AG20443 (cell line): Measurements from ENCODE around the gene KLRC3.
A peak's percentile ranks its signal among the peaks of the same experiment; 100 is the strongest.
"Not testable (repeated sequence)": the region's sequence is repeated elsewhere in the genome, so short reads cannot be mapped to it uniquely, and the experiment has no call there.

Experiments used
- DNase-seq: peaks from one replicate; pipeline ENCODE4 v3.0.0; 2012; ENCODE audit warnings: low spot score, mixed read lengths

Gene KLRC3

DNA sequence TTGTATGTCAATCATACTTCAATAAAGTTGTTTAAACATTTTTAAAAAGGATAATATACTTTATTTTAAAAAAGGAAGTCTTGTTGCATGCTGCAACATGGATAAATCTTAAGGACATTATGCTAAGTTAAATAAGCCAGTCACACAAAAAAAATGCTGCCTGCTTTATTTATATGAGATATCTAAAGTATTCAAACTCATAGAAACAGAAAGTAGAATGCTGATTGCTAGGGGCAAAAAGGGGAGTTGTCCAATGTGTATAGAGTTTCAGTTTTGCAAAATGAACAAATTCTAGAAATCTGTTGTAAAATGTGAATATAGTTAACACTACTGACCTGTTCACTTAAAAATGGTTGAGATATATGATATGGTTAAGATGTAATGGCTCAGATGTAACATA, 19.6 kb downstream of the KLRC3 start:
- no peak for DNase-seq

DNA sequence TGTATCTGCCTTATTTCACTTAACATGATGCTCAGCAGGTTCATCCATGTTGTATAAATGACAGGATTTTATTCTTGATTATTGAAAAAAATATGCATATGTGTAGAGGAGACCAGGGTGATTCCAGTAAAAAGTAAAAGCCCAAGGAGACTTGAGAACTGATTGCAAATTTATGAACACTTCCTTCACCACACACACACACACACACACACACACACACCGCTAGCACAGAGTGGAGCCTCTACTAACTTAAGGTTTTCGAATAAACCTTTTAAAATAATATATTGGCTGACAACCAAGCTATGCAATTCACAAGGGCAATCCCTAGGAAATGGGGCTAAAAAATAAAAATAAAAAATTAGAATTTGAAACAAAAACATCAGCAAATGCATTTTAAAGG, 22.2 kb downstream of the KLRC3 start:
- no peak for DNase-seq

DNA sequence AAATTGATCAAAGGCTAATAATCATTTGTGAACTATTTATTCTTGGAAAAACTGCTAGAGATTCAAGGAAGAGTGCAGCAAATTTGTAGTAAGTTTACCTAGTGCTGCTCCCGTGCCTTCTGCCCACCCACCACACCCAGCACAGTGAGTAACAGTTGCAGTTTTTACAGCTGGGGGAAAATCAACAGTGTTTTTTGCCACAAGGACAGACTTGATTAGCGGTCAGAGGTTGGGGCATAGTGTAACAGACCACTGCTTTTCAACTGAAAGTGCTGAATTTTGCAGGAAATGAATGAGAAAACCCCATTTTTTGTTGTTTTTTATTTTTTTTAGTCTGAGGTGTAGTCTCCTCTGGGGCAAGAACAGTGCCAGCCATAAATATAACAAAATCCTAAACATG, 23.1 kb downstream of the KLRC3 start:
- no peak for DNase-seq

- DNase-seq, result not testable (repeated sequence)
Measured at GRCh38 chr12:10396176-10396575, 24.2 kb downstream of the KLRC3 start.

DNA sequence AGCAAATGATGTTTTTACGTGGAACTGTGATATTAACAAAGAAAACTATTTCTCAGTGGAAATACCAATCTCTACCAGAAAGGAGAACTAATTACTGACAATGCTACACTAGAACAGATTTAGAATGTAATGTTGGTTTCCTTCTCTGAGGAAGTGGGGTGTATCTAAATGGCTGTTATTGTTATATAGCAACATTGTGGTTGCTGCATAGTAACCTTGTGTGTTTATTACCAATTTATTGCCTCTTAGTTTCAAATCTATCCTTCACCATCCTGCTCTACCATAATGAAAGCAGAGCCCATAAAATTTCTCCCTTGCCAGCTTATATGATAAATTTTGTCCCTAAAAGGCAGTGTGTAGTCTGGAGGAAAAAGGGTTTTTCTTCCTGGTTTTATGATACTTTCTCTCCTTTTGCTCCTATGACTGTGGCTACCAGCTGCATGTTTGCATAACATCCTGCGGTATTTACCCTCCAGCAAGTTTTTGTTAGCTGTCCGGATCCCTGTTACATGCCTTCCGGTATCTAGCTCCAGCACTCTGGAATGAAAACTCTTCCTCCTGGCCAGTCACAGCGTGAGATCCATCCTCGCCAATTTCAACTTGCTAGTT, 24.9 kb downstream of the KLRC3 start:
- peak; percentile 80 for DNase-seq

DNA sequence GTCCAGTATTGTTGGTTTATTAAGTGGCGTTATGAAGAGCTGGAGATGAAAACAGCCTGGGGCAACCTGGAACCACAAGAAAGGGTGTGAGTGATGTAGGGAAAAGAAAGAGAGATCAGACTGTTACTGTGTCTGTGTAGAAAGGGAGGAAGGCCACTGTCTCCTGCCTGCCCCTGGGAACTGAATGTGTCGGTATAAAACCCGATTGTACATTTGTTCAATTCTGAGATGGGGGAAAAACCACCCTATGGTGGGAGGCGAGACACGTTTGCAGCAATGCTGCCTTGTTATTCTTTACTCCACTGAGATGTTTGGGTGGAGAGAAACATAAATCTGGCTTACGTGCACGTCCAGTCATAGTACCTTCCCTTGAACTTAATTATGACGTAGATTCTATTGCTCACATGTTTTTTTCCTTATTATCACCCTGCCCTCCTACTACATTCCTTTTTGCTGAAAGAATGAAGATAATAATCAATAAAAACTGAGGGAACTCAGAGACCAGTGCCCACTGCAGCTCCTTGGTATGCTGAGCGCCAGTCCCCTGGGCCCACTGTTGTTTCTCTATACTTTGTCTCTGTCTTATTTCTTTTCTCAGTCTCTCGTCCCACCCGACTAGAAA, 25.8 kb downstream of the KLRC3 start:
- not testable (repeated sequence) for DNase-seq

DNA sequence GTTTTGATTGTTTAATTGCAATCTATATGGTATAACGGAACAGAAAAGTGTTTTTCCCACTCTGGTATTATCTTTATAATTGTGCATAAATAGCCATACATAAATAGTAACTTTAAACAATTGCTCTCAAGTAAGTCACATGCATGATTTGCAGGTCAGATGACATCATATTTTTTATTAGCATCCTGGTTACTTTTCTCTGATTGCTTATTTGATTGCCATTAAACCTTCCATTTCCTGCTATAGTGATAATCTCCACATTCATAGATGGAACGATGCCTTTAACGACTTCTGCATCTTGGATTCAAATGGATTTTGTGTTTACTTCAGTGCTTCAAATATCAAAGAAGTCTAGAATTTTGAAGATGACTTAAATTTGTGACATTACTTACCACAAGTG, 27.1 kb downstream of the KLRC3 start:
- no peak for DNase-seq

DNA sequence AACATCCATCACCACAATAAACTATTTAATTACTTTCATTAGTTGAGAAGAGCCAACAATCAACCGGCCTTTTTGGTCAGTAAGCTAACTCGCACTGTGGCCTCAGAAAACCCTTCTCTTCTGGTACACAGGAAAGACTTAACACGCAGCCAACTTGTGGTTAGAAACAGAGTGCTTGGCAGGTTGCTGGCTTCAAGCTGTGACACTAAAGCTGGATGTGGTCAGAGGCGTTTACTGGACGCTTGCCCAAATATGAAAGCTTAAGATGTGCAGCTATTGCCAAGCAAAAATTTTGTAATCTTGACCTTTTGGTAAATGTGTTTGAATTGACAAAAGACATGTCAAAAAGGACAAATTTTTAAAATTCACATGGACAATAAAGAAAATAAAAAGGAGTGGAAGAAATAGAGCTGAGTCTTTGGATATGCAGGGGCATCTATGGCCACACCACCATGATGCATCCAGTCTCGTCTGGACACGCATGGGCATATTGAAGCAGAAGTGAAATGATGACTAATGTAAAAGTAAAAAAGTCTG, 27.9 kb downstream of the KLRC3 start:
- DNase-seq, result peak; percentile 83

DNA sequence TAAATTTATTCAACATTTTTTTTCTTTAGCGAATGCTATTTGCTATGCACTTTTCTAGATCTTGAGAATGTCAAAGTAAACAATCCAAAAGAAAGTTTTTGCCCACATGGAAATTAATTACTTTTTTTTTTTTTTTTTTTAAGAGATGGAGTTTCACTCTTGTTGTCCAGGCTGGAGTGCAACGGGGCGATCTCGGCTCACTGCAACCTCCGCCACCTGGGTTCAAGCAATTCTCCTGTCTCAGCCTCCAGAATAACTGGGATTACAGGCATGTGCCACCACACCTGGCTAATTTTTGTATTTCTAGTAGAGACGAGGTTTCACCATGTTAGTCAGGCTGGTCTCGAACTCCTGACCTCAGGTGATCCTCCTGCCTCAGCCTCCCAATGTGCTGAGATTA, 29.4 kb downstream of the KLRC3 start:
- not testable (repeated sequence) for DNase-seq

- DNase-seq, result no peak
Measured at GRCh38 chr12:10389904-10390303, 30.5 kb downstream of the KLRC3 start, which contains the start of gene KLRK1. TSS of gene KLRK1 (minus strand) at chr12:10390041. CDS start at chr12:10388810, 1,231 bp downstream.

GRCh38 chr12:10388624-10389413, 31.6 kb downstream of the KLRC3 start:
- no peak for DNase-seq

DNA sequence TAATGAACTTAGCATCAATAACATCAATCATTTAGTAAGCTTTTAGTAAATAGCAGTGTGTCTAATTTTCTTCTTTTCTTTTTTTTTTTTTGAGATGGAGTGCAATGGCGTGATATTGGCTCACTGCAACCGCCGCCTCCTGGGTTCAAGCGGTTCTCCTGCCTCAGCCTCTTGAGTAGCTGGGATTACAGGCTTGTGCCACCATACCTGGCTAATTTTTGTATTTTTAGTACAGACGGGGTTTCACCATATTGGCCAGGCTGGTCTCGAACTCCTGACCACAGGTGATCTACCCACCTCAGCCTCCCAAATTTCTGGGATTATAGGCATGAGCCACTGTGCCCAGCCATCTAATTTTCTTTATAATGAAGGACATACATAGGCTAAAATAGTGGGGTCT, 32.9 kb downstream of the KLRC3 start:
- not testable (repeated sequence) for DNase-seq

GRCh38 chr12:10386857-10387256, 33.5 kb downstream of the KLRC3 start:
- DNase-seq, result no peak

- no peak for DNase-seq
Measured at GRCh38 chr12:10385166-10385613, 35.2 kb downstream of the KLRC3 start.

GRCh38 chr12:10384191-10384590, 36.2 kb downstream of the KLRC3 start:
- no peak for DNase-seq

DNA sequence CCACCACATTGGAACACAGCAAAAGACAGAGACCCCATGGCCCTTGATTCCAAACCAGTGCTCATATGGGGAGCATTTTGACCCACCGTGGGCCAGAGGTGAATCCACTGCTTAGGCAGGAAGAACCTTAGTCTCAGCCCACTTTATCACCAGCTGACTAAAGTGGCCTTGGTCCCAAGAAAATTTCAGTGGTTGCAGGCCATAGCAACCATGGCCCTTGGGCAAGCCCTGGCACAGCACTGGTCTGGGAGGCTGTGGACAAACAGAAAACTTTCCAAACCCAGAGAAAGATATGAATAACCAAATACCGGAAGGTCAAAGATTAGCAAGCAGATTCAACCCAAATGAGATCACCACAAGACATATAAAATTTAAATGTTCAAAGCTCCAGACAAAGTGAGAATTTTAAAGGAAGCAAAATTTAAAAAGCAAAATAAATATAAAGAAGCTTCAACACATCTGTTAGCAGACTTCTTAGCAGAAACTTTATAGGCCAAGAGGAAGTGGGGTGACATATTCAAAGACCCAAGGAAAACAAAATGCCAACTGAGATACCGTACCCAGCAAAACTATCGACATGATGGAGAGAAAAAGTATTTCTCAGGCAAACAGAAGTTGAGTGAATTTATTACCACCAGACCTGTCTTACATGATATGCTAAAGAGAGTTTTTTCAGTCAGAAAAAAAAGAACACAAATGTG, 38.3 kb downstream of the KLRC3 start:
- DNase-seq, result no peak

- not testable (repeated sequence) for DNase-seq
Measured at GRCh38 chr12:10378737-10379136, 41.7 kb downstream of the KLRC3 start.

GRCh38 chr12:10374624-10375018, 45.8 kb downstream of the KLRC3 start:
- no peak for DNase-seq

- DNase-seq, result no peak
Measured at GRCh38 chr12:10372559-10372958, 47.8 kb downstream of the KLRC3 start.

- DNase-seq, result not testable (repeated sequence)
Measured at GRCh38 chr12:10371893-10372535, 48.4 kb downstream of the KLRC3 start.

DNA sequence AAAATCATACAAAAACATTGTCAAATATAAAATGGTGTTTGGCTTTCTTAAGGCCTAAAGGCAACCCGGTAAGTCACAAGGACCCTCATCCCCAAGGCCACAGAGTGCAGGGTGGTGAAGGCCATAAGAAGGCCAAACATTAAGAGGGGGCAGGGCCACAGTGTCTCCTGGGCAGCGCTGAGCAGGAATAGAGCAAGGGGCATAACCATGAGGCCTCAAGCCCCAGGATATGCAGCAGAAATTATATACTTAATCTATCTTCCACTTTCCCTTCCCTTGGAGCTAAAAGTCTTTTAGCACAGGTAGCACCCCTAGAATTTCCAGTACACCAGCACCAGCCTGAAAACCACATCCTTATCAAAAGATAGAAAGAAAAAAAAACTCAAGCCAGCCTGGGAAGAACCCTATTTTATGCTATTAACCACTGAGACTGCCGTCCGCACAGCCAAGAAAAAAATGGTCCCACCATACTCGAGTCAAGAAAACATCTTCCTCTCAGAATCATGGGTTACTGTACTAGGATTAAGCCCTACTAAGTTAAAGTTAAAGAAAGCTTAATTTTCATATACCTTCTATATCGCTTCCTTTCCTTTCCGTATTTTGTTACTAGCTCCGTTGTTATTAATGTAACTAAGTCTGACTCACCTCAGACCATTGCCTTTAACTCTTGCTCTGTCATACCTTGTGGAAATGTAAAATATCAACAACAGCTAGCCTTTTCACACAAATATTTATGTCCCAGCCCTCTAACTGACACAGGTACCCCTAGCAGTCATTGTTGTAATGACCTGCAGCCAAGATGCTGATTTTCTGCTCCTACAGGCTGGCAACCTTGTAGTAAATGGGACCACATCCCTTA, 50.6 kb downstream of the KLRC3 start:
- DNase-seq, result no peak
